IPS DF 19.7 (cell line): ENCODE data around the gene FGFR2.
"Not testable (repeated sequence)": the region's sequence is repeated elsewhere in the genome, so short reads cannot be mapped to it uniquely, and the experiment has no call there.

Experiments
- DNase-seq: peaks from one replicate; pipeline ENCODE4 v3.0.0-alpha.2; 2013; ENCODE audit warnings: low read depth, low spot score

Gene FGFR2

GRCh38 chr10:121554916-121555315 is 43.3 kb downstream of the FGFR2 start:
- not testable (repeated sequence) for DNase-seq

GRCh38 chr10:121553511-121554264 is 44.6 kb downstream of the FGFR2 start:
- DNase-seq, result no peak

GRCh38 chr10:121552746-121553145 is 45.5 kb downstream of the FGFR2 start:
- no peak for DNase-seq

GRCh38 chr10:121551210-121551885 is 46.9 kb downstream of the FGFR2 start:
- DNase-seq, result no peak

GRCh38 chr10:121544301-121544869 is 53.9 kb downstream of the FGFR2 start:
- no peak for DNase-seq

GRCh38 chr10:121543545-121543944 is 54.7 kb downstream of the FGFR2 start:
- no peak for DNase-seq

GRCh38 chr10:121541450-121542120 is 56.7 kb downstream of the FGFR2 start:
- DNase-seq, result no peak

GRCh38 chr10:121540732-121541395 is 57.4 kb downstream of the FGFR2 start:
- DNase-seq, result no peak

- no peak for DNase-seq
Observed at GRCh38 chr10:121539786-121540185, 58.5 kb downstream of the FGFR2 start.

GRCh38 chr10:121536310-121536913 is 61.8 kb downstream of the FGFR2 start:
- no peak for DNase-seq

- no peak for DNase-seq
Observed at GRCh38 chr10:121535381-121535780, 62.9 kb downstream of the FGFR2 start.

- DNase-seq, result no peak
Observed at GRCh38 chr10:121532292-121532864, 65.9 kb downstream of the FGFR2 start.

GRCh38 chr10:121531830-121532178 is 66.4 kb downstream of the FGFR2 start:
- no peak for DNase-seq

- no peak for DNase-seq
Observed at GRCh38 chr10:121531076-121531829, 67.0 kb downstream of the FGFR2 start.

GRCh38 chr10:121530481-121531075 is 67.7 kb downstream of the FGFR2 start:
- DNase-seq, result no peak

- DNase-seq, result no peak
Observed at GRCh38 chr10:121527690-121528089, 70.6 kb downstream of the FGFR2 start.

GRCh38 chr10:121526801-121527221 is 71.4 kb downstream of the FGFR2 start:
- no peak for DNase-seq

GRCh38 chr10:121526135-121526790 is 72.0 kb downstream of the FGFR2 start:
- no peak for DNase-seq
